Mucosa of descending colon (tissue), 3 donors: ENCODE measurements around the gene TUBD1. TPM values are rescaled to one million over a fixed set of nuclear protein-coding genes. Genes with fewer than 3 reads are reported as not detected.
A peak's percentile ranks its signal among the peaks of the same experiment; 100 is the strongest.
"Not testable (repeated sequence)": the region's sequence is repeated elsewhere in the genome, so short reads cannot be mapped to it uniquely, and the experiment has no call there.

Experiments used
- ATAC-seq: fragments of 200-7000 bp; cut with Tn5 transposase; one replicate; pipeline ENCODE4 v1.9.1; 2020; ENCODE audit warnings: mild to moderate bottlenecking, moderate library complexity
- DNase-seq, 3 donors: peaks; one replicate each; pipeline ENCODE4 v3.0.0-alpha.2; 2020
- H3K36me3 ChIP-seq: fragments of 200-600 bp; one replicate; pipeline ENCODE4 v1.8.0; 2021; ENCODE audit warnings: low read depth, mild to moderate bottlenecking
- H3K4me1 ChIP-seq: fragments of 200-600 bp; one replicate; pipeline ENCODE4 v1.8.0; 2021; ENCODE audit warnings: low read depth, mild to moderate bottlenecking
- H3K4me3 ChIP-seq: fragments of 200-600 bp; one replicate; pipeline ENCODE4 v1.8.0; 2021; ENCODE audit warnings: mild to moderate bottlenecking
- H3K9me3 ChIP-seq: fragments of 200-600 bp; one replicate; pipeline ENCODE4 v1.8.0; 2021; ENCODE audit warnings: mild to moderate bottlenecking
- intact Hi-C, 2 donors: fragments of 100-400 bp; cut with DNase I in 1 of 2; cut with micrococcal nuclease in 1 of 2; formaldehyde crosslinking; loops; one replicate each; pipeline versions ENCODE4 v1.11.0 to v1.11.1; 2022; cut with DNase I, micrococcal nuclease
- total RNA-seq, 3 donors: library from RNA; stranded (reverse); fragmentation: NEBNext Ultra II Directional in 2 of 3; extraction: Animal tissue kit (Norgen Biotek cat#: 25700) in 2 of 3; gene quantifications; one replicate each; pipeline versions ENCODE4 v1.2.1 to v1.2.4, GENCODE V29; 2021 to 2023
- TF ChIP-seq, protein P1 (sequence below): fragments of 200-600 bp; IDR thresholded peaks from one replicate; pipeline ENCODE4 v1.8.0; 2022; ENCODE audit warnings: antibody characterized with exemption, mild to moderate bottlenecking
- donor health status: DM: no; HTN: no; CAD: no; lungs with moderate emphysema.
- donor health status: DM: no; HTN: no; CAD: no.
- donor health status: DM: no; HTN: yes; CAD: no.

Gene TUBD1
- total RNA-seq, 3 donors from 2014 or later: 6.1 to 11.4 (median 6.2) TPM

DNA sequence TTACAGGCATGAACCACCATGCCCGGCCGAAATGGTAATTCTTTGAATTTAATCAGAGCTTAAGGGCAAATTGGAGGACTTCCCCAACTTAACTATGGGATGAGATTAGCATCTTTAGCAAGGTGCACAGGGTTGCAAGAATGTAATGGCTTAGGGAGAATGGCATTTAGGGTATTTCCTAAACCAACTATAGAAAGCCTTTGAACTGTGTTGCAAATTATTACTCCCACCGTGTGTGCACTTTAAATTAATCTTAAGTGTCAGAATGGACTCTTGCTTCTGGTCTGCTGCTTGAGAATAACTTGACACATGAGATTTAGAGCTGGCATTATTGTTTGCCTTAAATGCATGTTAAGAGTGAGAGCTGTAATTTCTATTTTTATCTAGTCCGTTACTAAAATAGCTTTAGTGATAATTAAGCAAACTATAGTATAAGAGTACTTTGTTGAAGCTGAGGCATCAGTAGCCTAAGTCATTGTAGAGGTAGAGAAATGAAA is 59.8 kb downstream of the TUBD1 start:
- intact Hi-C loops: loop anchor here in 1 of 2 donors (10.0 kb wide), 1 partner anchor 48 kb away; no protein-coding TSS in a partner anchor
- ATAC-seq: no peak
- DNase-seq: no peak
- TF ChIP-seq, protein P1, sequence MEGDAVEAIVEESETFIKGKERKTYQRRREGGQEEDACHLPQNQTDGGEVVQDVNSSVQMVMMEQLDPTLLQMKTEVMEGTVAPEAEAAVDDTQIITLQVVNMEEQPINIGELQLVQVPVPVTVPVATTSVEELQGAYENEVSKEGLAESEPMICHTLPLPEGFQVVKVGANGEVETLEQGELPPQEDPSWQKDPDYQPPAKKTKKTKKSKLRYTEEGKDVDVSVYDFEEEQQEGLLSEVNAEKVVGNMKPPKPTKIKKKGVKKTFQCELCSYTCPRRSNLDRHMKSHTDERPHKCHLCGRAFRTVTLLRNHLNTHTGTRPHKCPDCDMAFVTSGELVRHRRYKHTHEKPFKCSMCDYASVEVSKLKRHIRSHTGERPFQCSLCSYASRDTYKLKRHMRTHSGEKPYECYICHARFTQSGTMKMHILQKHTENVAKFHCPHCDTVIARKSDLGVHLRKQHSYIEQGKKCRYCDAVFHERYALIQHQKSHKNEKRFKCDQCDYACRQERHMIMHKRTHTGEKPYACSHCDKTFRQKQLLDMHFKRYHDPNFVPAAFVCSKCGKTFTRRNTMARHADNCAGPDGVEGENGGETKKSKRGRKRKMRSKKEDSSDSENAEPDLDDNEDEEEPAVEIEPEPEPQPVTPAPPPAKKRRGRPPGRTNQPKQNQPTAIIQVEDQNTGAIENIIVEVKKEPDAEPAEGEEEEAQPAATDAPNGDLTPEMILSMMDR: no peak
- H3K4me3 ChIP-seq: no peak overlapping the region
- H3K36me3 ChIP-seq: peaks cover 4% of the 10 kb centered on the region
- no peaks in the 10 kb centered on the region for H3K9me3 ChIP-seq
- H3K4me1 ChIP-seq: peaks cover 48% of the 10 kb centered on the region

- H3K9me3 ChIP-seq: no peaks in the 10 kb centered on the region
- DNase-seq (no peak), ATAC-seq (peak; percentile 3)
- intact Hi-C loops: loop anchor here in 1 of 2 donors (10.0 kb wide), 1 partner anchor 46 kb away; no protein-coding TSS in a partner anchor
- no peak overlapping the region for H3K4me3 ChIP-seq
- H3K36me3 ChIP-seq: peaks cover 4% of the 10 kb centered on the region
- H3K4me1 ChIP-seq: peaks cover 57% of the 10 kb centered on the region
- TF ChIP-seq, protein P1: no peak
Observed at GRCh38 chr17:59830846-59831486, 61.8 kb downstream of the TUBD1 start.

DNA sequence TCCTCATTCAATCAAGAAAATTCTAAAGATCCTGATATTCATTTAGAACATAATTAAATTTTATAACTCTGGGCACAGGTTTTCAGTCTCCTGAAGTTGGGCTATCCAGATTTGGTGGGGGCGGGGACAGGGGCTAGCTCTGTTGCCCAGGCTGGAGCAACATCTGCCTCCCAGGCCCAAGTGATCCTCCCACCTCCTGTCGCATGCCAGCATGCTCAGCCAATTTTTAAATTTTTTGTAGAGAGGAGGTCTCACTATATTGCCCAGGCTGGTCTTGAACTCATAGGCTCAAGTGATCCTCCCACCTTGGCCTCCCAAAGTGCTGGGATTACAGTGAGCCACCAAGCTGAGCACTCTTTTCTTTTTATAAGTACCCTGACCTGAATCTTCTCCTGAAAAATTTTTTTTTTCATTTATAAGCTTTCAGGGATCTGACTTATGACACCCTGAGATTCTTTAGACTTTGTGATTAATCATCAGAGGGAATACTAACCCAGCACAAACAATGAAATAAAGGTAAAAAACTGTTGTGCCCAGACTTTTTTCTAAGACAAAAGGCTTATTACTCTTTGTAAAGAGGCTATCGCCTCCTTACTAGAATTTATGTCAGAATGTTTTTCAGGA is 62.6 kb downstream of the TUBD1 start:
- TF ChIP-seq, protein P1: no peak
- Histone ChIP-seq H3K36me3 (peaks cover 4% of the 10 kb centered on the region), H3K4me3 (no peak overlapping the region), H3K9me3 (no peaks in the 10 kb centered on the region), H3K4me1 (peaks cover 49% of the 10 kb centered on the region)
- ATAC-seq (peak; percentile 21), DNase-seq (no peak)
- intact Hi-C loops: loop anchor here in 1 of 2 donors (10.0 kb wide), 1 partner anchor 45 kb away; no protein-coding TSS in a partner anchor

DNA sequence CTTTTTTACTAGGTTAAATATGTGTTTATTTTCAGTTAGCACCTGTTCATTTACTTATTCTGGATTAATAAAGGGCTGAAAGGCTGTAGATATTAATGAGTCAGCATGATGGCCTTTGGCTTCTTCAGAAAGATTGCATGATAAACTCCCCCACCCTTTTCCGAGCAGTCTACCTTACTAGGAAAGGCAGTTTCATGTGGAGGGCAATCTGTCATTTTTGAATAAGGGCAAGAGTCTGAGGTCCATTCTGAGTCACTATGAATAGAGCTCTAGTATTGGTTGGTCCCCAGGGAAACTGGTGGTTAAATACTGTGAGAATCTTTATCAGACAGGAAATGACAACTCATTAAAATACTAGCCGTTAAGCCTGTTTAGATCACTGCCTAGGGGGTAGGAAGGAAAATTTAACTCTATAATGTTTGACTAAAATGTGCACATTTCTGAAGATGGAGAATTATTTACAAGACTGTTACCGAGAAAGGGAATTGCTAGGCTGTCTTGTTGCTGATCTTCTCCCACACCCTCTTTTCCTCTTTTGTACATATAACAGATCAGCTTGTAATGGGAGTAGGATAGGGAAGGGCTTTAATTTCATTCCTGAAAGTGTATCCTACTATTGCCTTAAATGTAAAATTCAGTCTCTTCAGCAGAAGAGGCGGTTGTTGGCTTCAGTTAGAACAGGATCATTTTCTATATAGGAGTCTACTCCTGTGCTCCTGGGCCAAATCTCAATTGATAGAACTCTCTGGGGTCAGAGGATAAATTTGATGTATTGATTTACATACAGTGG is 63.3 kb downstream of the TUBD1 start:
- TF ChIP-seq, protein P1: no peak
- peak in 1 of 3 donors; percentile 86 for DNase-seq
- Histone ChIP-seq H3K36me3 (peaks cover 4% of the 10 kb centered on the region), H3K4me1 (peaks cover 49% of the 10 kb centered on the region), H3K4me3 (no peak overlapping the region), H3K9me3 (no peaks in the 10 kb centered on the region)
- peak; percentile 89 for ATAC-seq
- intact Hi-C loops: loop anchor here in 1 of 2 donors (10.0 kb wide), 1 partner anchor 45 kb away; no protein-coding TSS in a partner anchor

GRCh38 chr17:59828819-59829216 is 63.9 kb downstream of the TUBD1 start:
- H3K9me3 ChIP-seq, H3K4me3 ChIP-seq, H3K36me3 ChIP-seq, intact Hi-C loops, DNase-seq: not testable (repeated sequence)
- ATAC-seq: peak; percentile 7
- peaks cover 49% of the 10 kb centered on the region for H3K4me1 ChIP-seq
